Islet of Langerhans (tissue), 1 donor: ENCODE results near the gene POC5.
"Not testable (repeated sequence)": the region's sequence is repeated elsewhere in the genome, so short reads cannot be mapped to it uniquely, and the experiment has no call there.

Experiments used
- FAIRE-seq: peaks from one replicate; lab custom pipeline; 2011; peaks lifted over from hg19 to GRCh38; lab: Jason Lieb, UNC

Gene POC5, protein sequence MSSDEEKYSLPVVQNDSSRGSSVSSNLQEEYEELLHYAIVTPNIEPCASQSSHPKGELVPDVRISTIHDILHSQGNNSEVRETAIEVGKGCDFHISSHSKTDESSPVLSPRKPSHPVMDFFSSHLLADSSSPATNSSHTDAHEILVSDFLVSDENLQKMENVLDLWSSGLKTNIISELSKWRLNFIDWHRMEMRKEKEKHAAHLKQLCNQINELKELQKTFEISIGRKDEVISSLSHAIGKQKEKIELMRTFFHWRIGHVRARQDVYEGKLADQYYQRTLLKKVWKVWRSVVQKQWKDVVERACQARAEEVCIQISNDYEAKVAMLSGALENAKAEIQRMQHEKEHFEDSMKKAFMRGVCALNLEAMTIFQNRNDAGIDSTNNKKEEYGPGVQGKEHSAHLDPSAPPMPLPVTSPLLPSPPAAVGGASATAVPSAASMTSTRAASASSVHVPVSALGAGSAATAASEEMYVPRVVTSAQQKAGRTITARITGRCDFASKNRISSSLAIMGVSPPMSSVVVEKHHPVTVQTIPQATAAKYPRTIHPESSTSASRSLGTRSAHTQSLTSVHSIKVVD

DNA sequence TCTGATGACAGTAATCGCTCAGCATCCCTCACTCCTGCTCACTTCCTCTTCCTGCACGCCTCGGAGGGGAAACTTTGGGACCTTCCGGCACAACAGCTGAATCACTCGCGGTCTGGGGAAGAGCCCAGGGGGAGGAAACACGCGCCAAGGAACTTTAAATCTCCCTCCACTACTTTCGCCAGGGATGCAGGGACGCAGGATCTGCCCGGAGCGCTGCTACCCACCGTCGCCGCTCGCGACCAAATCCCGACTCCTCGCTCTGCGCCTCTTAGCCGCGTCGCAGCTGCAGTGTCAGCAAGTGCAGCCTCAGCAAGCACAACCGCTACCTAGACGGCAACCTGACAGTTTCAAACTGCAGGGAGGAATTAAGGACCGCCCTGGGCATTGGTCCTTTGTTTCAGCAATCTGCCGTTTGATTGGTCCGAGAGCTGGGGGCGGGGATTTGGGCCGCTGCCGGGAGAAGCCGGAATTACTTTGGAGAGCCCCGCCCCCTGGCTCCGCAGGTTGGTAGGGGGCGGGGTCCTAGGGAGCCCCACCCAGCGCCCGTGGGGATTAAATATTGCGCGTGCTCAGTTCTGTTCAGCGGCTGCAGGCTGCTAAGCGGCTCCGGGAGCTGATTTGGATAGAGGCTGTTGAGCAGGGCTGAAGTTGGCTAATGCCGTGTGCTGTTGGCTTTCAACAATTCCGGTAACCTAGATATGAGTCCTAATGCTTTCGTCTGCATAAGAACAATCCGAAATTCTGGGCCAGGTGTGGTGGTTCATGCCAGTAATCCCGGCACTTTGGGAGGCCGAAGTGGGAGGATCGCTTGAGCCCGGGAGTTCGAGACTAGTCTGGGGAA lies at the start of gene POC5:
Gene POC5, minus strand, starts transcription at position 356 of the 841 bp plus-strand sequence. CDS start 4,500 bp downstream, outside the sequence.
- FAIRE-seq, result peak; percentile 91

DNA sequence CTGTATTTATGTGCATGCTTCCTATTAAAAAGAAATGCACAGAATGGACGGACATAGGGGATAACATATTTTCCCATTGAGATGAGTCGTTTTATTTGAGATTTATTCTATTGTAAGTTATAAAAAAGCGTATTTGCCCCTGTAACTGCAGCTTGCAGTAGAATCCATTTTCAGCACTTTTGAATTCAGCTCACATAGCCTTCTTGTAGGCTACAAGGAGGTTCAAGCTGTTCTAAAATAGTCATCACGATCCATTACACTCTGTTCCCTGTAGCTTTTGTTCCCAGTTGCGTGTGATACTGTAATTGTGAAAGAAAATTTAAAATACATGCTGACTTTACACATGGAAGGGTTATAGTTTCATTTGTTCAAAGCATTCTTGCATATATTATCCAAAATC lies 40.9 kb upstream of the POC5 start:
- FAIRE-seq, result no peak

DNA sequence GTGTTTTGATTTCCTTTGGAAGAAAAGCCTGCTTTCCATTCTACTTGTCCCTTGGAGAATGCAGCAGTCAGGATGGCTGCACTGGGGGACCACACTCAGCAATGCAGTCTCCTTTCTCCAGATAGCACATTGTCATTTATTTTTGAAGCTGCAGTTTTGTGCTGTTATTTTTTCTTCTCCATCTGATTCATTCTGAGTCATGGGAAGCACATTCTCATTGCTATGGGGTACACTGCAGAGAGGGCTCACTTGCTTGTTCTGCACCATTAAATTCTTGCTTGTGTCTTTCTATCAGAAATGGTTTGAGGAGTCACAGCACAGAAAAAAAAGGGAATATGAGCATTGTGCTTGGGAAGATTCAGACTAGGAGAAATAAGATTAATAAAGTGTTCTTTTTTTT lies 39.7 kb upstream of the POC5 start:
- FAIRE-seq, result no peak

DNA sequence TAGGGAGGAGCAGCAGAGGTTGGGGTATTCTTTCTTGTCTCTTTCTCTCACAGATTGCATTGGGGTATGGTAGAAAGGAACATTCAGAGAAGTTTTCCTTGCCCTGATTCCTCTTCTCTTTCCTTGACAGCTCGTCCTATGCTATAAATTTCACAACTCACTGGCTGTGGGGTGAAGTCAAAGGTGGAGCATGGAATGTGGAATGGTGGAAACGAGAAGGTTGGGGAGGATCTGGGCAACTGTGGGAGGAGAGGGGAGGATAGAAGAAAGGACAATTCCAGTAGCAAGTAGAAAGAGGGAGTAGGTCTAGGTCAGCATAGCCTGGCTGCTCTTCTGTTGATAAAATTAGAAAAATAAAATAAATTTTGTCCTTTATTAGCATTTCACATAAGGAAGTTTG lies 39.0 kb upstream of the POC5 start:
- no peak for FAIRE-seq

DNA sequence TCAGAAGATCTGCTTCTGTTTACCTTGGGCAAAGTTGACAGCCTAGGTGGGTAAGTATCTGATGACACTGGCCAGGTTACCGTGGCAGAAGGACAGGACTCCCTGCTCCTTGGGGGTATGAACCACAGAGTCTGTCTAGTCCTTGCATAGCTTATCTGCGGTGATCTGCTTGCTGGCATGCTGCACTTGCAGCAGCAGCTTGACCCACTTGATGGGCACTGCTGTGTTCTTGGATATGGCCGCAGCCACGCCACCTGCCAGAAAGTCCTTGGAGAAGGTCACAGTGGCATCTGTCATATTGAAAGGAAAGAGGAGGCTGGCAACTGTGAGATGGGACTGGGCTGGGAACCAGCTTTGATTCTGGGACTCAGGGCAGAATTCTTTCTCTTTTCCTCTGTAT lies 35.9 kb upstream of the POC5 start:
- no peak for FAIRE-seq

DNA sequence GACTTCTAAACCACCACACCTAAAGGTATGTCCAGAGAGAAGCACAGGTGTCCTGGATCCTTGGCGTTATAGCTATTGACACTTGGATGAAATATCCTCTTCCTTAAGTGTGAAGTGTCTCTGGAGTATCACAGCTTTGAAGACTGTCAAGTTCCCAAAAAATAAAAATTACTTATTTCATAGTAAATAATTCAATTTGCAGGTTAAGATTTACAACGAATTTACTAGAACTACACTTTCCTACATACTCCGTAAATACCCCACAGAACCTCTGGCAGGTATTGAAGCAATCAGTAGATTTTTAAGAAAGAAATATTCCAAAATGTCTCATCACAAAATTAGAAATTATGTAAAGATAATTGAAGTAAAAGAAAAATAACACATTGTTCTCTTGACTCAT lies 27.1 kb upstream of the POC5 start:
- no peak for FAIRE-seq

DNA sequence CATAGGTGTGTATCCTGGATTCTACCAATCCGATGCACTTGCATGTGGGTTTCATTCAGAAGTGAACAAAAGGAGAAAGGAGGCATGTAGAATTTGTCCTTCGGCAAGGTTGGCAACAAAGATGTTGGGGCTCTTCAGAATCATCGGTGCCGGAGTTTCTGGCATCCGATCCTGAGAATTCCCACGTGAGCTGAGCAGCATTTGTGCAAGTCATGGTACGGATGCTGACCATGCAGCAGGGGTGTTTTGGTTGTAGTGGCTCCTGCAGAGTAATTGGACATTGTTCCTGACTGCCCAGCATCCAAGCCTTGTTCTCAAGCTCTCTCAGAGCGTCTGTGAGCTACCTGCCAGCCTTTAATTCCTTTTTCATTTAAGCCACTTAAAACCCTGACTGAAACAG lies 19.0 kb upstream of the POC5 start:
- no peak for FAIRE-seq

DNA sequence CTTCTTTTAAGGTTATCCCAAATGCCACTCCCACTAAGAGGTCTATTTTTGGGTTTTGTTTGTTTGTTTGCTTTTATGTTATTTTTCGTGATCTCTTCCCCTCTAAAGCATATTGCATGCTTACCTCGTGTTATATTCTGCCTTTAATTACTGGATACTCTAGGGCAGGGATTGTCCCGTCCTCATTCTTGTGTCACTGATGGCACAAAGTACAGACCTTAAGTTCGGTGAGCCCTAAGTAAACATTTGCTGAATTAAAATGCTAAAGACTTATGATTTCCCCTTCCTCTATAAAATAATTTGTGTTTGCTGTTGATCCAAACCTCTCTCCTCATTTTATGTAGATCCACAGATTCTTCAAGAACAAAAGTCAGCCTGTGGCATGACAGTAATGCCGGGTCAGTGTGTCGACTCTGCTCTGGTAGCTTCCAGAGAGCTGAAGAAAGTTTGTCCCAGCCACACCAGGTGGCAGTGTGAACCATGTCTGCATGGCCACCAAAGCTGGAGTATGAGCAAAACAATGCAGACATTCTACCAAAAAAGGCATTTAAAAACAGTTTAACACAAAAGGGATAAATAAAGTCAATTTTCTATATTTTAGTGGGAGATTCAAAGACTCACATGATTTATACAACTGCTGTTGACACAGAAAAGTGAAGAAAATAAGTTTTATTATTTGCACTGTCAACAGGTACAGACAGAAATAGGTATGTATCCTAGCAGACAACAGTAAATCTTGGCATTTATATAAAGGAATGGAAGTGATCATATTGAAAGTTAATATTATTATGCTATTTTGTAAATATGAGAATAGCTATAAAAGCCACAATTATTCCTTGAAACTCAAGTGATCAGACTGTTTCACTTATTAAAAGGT lies 17.9 kb upstream of the POC5 start:
- FAIRE-seq, result peak; percentile 83

DNA sequence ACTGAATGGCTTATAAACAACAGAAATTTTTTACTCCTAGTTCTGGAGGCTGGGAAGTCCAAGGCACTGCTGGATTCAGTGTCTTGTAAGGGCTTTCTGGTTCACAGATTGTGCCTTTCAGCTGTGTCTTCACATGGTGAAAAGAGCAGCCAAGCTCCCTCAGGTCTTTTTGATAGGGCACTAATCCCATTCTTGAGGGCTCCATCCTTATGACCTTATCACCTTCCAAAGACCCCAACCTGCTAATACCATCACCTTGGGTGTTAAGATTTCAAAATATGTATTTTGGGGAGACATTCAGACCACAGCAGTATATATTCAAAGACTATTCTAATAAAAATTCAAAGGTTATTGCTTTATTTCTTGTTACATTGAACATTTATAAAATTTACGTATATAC lies 16.5 kb upstream of the POC5 start:
- no peak for FAIRE-seq

DNA sequence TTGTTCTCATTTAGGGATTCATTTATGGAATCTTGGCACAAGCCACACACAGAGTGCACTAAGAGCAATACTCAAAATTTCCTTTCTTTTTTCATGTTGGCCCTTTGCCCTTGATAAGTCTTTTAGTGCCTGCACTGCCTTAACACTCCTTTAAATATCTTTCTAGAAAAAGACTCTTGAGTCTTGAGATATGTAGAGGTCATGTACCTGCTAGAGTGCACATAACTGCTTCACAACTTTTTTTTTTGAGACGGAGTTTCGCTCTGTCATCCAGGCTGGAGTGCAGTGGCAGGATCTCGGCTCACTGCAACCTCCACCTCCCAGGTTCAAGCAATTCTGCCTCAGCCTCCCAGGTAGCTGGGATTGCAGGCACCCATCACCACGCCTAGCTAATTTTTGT lies 14.3 kb upstream of the POC5 start:
- not testable (repeated sequence) for FAIRE-seq

DNA sequence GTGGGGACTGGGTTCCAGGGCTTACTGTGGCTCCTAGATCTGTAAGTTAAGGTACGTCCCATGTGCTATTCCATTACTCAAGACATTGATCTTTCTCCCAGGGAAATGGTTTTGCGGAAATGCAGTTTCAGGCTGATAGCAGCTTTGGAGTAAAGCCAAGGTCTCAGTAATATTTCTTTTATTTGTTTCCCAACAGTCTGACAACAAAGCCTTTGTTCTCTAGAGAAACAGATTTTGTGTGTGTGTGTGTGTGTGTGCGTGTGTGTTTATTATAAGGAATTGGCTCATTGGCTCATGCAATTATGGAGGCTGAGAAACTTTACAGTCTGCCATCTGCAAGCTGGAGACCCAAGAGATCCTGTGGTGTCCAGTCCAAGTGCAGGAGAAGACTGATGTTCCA lies 12.1 kb upstream of the POC5 start:
- FAIRE-seq, result no peak

DNA sequence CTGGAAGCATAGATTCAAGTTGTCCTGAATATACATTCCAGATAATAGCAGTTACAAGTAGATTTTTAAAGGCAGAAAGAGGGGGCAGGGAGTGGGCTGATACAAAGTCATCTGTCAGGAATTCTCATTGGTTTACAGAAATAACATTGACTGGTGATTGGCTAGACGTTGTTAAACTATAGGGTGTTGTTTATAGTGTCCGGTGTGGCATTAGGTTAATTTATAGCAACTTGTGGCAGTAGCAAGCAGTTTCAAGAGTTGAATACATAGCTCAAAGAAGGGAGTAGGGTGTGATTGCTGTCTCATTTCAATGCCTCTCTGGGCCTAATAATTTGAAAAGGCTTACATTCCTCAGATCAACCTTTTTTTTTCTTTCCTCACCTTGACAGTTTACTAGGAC lies 10.7 kb upstream of the POC5 start:
- FAIRE-seq, result no peak

DNA sequence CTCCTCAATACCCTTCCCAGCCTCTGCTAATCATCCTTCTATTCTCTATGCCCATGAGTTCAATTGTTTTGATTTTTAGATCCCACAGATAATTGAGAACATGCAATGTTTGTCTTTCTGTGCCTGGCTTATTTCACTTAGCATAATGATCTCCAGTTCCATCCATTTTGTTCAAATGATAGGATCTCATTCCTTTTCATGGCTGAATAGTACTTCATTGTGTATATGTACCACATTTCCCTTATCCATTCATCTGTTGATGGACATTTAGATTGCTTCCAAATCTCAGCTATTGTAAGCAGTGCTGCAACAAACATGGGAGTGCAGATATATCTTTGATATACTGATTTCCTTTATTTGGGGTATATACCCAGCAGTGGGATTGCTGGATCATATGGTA lies 9.0 kb upstream of the POC5 start:
- FAIRE-seq, result not testable (repeated sequence)

DNA sequence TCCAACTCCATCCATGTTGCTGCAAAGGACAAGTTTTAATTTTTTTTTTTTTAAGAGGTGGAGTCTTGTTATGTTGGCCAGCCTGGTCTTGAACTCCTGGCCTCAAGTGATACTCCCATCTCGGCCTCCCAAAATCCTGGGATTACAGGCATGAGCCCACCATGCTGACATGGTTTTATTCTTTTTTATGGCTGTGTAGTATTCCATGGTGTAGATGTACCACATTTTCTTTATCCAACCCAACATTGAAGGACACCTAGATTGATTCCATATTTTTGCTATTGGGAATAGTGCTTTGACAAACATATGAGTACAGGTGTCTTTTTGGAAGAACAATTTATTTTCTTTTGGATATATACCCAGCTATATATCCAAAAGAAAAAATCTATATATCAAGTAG lies 6.1 kb upstream of the POC5 start:
- no peak for FAIRE-seq

DNA sequence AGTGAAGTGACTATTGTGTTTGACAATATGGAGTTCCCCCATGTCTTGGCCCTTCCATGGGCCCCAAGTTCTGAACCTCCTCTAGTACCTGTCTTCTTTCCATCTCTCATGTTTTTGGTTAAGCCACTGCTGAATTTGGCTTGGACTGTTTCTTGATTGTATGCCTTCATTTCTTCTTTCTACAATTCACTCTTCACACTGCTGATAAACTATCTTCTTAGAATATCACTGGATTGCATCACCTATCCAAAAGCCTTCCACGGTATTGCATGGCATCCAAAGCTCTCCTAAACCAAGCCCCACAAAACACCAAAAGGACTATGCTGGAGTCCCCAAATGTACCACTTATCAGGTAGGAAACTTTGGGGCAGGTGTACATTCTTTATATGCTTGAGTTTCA lies 4.3 kb upstream of the POC5 start:
- no peak for FAIRE-seq

DNA sequence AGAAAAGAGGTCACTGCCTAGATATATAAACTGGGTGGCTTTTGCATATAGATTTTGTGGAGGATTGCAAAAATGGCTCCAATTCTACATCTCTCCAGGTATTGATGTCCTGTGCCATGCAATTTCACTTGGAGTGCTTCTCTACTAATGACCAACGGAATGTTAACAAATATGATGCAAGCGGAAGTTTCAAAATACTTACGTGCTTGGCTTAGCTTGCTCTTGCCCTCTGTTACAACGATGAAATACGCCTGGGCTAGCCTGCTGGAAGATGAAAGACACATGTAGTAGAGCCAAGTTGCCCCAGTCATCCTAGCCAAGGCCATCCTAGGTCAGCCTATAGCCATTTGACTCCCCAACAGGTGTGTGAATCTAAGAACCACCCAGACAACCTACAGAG lies 3.6 kb upstream of the POC5 start:
- FAIRE-seq, result no peak

DNA sequence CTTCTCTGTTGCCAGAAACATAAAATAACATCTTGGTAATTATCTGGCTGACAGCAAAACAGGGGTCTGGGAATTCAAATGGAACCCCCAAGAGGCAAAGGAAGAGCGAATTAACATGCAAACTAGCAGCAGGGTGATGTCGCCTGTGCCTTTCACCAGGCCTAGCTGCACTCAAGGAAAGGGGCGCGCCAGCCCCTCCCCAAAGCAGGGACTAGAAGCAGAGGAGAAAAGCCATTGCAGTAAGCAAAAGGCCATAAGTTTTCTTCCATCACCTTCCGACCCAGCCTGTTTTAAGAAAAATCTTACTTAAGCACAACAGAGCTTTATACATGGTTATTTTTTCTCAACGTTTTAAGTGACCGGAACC lies 539 bp downstream of the POC5 start:
- FAIRE-seq, result no peak

DNA sequence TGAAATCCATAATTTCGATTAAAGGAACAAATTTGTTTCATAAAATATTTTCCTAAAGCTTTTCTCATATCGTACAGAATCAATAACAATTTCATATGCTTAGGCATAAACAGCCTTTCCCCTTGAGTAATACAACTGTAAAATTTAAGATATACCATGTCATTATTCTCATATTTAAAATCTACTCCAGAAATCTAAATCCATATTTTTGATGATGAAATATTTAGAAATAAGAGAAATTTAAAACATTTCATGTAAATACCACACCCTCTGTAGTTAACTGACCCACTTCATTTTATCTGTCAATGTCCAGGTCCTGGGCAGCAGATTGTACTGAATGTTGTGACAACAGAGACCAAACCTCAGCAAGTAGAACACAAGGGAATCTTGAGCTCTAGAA lies 5.1 kb downstream of the POC5 start:
- FAIRE-seq, result no peak

DNA sequence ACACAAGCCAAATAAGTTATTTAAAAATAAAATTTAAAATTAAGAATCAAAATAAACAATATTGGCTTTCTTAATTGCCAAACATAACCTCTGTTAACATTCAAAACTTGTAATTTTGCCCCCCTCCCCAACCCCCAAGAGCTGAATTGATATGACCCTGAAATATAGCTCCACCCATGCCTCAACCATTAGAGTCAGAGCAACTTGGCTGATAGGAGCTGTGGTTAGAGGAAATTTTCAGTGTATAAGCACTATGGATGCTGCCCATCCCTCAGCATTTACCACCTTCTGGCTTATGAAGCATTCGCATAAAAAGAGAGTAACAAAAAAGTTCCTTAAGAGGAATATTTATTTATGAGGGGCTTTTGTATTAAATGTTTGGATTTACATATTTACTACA lies 6.1 kb downstream of the POC5 start:
- no peak for FAIRE-seq

DNA sequence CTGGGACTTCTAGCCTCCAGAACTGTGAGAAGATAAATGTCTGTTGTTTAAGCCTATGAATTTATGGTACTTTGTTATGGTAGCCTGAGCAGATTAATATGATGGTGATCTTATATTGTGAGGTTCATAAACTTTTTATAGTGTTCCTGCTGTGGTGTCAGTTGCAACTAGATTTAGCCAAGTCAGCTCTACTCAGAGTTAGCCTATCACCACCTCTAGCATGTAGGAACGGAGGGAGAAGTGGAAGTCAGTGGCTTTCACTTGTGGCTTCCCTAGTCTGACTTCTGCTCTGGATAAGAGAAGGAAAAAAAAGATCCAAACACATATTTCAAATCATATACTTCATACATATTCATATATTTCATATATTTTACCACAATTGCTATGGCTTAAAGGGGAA lies 6.6 kb downstream of the POC5 start:
- no peak for FAIRE-seq

DNA sequence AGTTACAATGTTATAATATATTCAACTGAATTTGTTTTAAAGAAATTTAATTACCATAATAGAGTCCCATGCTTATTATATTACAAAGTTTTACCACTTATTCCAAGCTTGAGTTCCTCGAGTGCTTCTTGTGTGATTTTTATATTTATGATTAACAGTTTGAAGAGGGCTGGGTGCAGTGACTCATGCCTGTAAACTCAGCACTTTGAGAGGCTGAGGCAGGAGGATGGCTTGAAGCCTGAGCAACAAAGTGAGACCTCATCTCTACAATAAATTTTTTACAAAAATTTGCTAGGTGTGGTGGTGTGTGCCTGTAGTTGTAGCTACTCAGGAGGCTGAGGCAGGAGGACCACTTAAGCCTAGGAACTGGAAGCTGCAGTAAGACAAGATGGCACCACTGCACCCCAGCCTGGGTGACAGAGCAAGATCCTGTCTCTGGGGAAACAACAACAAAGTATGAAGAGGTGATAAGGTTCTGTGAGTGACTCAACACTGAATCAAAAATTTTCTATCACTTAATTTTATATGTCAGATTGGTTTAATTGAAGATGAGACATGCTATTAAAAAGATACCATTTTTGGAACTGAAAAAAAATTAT lies 9.2 kb downstream of the POC5 start:
- FAIRE-seq, result no peak

DNA sequence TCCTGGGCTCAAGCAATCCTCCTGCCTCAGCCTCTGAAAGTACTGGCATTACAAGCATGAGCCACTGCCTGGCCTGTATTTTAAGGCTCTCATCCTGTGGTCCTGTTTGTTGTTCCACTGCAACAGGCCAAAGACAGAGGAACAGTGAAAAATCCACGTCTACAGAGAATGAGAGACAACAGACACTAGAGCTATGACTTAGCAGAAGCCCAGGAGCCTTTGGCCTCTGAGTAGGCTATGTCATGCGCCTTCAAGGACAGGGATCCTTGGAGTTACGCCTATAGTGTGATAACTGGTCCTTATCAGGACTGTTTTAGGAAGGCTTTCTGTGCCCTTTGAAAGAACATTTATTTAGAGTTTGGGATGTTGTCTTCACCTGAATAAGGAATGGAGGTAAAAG lies 10.5 kb downstream of the POC5 start:
- FAIRE-seq, result no peak
